Stimulated activated naive CD4-positive, alpha-beta T cell (primary cell): Measurements from ENCODE around the gene LSP1.
"Not testable (repeated sequence)": the region's sequence is repeated elsewhere in the genome, so short reads cannot be mapped to it uniquely, and the experiment has no call there.

ENCODE experiments used
- DNase-seq, 6 experiments: peaks; one replicate each; lab custom pipeline; 2025; lab: John Stamatoyannopoulos, UW

Gene LSP1, protein sequence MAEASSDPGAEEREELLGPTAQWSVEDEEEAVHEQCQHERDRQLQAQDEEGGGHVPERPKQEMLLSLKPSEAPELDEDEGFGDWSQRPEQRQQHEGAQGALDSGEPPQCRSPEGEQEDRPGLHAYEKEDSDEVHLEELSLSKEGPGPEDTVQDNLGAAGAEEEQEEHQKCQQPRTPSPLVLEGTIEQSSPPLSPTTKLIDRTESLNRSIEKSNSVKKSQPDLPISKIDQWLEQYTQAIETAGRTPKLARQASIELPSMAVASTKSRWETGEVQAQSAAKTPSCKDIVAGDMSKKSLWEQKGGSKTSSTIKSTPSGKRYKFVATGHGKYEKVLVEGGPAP

DNA sequence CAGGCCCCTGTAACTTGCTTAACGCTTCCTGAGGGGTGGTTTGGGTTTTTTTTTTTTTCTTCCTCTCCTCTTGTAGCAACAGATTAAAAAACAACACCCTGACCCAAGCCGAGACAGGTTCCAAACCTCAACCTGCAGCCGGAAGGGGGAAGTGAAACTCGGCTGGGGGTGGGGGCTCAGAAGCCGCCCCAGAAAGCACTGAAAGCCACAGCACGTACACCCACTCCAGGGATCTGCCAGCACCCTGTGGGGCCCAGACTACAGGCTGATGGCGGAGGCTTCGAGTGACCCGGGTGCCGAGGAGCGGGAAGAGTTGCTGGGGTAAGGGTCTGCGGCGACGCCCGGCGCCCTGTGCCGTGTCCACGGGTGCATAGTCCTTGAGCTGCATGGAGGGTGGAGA, at the start of gene LSP1:
Gene LSP1, plus strand, starts transcription at position 208 of the 400 bp plus-strand sequence. Its CDS starts 61 bp downstream, at position 269.
- DNase-seq, result peak; percentile 40 to 86 (median 68)

DNA sequence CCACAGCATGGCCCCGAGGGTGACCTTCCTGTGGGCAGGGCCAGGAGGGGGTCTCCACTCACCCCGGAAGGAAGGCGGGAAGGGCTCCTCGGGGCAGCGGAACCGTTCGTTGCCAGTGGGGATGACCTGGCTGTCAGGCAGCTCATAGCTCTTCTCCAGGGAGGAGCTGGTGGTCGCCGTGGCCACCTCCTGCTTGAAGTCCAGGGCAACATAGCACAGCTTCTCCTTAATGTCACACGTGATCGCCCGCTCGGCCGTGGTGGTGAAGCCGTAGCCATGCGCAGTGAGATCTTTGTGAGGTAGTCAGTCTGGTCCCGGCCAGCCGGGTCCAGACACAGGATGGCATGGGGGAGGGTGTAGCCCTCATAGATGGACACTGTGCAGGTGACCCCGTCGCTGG, 49.6 kb upstream of the LSP1 start:
- no peak for DNase-seq

DNA sequence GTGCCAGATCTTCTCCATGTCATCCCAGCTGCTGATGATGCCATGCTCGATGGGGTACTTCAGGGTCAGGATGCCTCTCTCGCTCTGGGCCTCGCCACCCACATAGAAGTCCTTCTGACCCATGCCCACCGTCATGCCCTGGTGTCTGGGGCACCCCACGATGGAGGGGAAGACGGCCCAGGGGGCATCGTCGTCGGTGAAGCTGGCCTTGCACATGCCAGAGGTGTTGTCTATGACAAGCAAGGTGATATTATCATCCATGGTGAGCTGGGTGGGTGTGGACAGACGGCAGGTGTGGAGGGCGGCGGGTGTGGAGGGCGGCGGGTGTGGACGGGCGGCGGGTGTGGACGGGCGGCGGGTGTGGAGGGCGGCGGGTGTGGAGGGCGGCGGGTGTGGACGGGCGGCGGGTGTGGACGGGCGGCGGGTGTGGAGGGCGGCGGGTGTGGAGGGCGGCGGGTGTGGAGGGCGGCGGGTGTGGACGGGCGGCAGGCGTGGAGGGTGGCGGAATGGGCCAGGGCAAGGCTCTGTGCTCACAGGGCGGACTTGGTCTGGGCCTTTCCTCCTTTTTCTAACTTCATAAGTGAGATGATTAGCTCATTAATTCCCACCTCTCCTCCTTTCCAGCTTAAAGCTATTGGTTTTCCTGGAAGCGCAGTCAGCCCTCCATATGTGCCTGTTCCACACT, 48.9 kb upstream of the LSP1 start:
- not testable (repeated sequence) for DNase-seq

DNA sequence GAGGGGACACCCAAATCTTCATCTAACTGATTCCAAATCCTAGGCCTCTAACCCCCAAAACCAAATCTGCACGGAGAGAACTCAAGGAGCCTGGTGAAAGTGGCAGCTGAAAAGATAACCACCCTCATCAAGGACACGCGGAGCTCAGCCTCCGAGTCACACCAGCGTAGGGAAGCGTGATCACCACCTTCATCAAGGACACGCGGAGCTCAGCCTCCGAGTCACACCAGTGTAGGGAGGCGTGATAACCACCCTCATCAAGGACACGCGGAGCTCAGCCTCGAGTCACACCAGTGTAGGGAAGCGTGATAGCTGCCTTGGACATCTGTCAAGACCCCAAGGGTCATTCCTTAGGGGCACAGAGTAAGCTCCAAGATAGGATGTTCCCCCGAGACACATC, 47.4 kb upstream of the LSP1 start:
- no peak for DNase-seq

DNA sequence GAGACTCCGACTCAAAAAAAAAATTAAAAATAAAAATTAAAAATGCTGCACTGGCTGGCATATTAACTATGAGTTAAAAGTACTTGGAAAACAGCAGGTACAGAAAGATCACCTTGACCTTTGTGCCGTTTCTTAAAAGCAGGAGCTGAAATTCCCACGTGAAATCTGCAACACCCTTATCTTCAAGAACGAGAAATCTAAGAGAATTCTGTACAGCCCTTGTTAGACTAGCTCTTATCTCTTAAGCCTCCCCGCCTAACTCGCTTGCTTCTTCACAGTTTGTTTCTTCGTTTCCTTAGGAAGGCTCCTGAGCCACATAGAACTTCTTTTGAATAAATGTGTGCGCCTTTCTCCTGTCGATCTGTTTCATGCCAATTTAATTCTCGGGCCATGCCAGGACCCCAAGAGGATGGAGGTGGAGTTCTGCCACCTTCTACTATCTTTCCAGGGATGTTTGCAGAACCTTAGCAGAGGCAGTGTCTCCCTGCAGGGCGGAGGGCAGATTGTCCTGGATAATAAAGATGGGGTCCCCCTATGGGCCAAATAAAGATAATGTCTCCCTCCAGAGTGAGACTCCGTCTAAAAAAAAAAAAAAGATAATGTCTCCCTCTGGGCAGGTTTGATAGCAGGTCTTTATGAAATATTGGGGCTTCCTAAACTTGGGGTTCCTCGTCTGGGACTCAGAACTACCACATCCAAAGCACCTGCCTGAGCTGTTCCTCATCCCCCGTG, 45.5 kb upstream of the LSP1 start:
- no peak for DNase-seq

DNA sequence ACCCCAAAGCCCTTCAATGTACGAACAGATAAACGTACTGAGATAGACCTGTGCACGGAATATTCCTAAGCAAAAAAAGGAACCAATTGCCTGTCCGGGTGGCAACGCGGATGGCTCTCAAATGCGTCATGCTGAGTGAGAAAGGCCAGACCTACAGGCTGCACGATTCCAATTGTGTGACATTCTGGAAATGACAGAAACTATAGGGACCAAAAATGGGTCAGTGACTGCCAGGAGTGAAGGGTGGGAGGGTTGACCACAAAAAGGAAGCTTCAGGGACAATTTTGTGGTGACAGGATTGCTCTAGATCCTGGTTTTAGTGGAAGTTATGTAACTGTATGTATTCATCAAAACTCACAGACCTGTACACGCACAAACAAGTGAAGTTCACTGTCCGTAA, 42.1 kb upstream of the LSP1 start:
- no peak for DNase-seq

DNA sequence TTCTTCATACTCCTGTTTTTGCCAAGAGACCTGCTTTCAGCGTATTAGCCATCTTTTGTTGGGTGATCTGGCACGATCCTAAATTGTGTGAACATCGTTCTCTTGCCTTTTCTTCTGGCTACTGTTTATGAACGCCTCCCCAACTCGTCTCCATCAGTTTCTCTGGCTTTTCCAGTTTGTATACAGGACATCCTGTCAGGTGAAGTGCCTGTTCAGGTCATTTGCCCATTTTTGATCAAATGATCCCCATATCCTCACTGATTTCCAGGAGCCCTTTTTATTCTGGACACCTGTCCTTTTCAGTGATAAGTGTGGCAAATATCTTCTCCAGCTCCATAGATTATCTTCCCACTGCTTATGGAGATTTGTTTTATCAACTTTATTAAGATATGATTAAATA, 40.6 kb upstream of the LSP1 start:
- no peak for DNase-seq

DNA sequence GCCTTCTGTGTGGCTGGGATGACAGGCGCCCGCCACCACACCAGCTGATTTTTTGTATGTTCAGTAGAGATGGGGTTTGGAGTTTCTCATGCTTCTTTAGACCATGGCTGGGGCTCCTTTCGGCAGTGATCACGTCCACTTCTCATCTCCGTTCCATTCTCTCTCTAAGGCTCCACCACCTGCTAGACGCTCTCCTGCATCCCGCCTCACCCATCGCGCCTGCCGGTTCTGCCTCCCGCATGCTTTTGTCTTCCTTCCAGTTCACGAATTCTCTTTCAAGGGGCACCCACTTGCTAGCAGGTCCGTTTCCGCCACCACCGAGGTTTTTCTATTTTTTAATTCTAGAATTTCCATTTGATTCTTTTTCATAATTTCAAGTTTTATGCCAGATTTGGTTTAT, 40.1 kb upstream of the LSP1 start:
- DNase-seq, result no peak

DNA sequence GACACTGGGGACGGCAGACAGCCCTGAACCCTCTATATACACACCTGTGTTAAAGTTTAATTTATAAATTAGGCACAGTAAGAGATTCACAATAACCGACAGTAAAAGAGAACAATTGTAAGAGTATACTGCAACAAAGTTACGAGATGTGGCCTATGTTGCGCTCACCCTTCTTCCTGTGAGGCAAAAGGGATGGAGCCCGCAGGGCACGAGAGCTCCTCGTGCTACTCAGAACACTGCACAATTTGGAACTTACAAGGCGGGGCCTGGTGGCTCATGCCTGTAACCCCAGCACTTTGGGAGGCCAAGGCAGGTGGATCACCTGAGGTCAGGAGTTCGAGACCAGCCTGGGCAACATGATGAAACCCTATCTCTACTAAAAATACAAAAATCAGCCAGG, 39.5 kb upstream of the LSP1 start:
- DNase-seq, result not testable (repeated sequence)

DNA sequence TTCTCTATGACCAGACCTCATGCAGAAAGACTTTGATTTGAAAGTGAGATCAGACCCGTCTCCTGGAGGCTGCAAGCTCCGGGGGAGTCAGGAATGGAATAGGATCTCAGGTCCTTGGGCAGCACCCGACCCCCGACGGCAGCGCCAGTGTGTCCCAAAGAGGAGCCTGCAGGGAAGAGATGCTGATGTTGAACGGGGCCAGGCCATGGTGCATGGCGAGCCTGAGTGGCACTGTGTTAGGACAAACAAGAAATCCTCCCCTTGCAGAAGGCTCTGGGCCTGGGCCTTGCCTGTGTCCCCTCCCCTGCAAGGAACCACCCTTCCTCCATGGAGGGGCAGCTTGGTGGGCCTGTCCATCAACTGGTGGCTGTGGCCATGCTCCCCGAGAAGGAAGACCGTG, 38.2 kb upstream of the LSP1 start:
- no peak for DNase-seq

DNA sequence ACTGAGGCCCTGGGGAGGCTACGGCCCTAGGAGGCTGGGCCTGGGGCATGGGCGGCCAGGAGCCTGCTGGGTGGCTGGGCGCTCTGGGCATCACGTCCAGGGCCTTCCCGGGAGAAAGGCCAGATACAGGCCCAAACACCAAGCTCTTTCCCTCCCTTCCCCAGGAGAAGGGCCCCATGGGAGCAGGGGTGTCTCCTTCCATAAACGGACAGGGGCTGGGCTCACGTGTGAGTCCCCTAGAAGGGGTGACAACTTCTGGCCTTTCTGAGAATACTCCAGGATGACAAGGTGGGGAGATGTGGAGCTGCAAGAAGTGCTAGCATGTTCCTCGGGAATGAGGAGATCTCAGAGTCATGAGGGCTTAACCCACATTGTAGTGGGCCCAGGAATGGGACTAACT, 37.6 kb upstream of the LSP1 start:
- no peak for DNase-seq

DNA sequence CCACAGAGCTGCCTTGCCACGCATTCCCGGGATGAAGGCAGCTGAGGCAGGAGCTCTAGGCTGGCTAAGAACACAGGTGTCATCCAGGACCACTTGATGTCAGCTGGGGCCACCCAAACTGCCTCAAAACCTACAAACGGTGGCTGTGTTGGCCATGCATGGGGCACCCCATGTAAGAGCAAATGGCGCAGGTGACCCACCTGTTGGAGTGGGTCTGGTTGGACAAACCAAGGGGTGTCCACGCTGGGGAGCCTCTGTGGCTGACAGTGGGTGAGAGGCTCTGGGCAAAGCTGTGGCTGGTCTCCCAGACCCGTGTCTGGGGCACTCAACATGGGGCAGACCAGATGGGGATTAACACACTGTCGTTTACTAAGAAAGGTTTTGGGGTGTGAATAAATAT, 37.1 kb upstream of the LSP1 start:
- DNase-seq, result no peak

DNA sequence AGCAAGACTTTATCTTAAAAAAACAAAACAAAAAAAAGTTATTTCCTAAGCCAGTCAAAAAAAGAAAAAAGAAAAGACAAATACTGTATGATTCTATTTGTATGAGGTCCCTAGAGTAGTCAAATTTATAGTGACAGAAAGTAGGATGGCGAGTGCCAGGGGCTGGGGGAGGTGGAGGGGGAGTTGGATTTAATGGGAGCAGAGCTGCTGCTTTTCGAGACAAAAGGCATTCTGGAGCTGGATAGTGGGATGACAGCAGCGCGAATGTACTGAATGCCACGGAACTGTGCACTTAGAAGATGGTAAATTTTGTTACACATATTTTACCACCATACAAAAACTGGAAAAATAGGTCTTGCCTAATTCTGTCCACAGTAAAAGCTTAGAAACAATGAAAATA, 35.9 kb upstream of the LSP1 start:
- DNase-seq, result no peak

DNA sequence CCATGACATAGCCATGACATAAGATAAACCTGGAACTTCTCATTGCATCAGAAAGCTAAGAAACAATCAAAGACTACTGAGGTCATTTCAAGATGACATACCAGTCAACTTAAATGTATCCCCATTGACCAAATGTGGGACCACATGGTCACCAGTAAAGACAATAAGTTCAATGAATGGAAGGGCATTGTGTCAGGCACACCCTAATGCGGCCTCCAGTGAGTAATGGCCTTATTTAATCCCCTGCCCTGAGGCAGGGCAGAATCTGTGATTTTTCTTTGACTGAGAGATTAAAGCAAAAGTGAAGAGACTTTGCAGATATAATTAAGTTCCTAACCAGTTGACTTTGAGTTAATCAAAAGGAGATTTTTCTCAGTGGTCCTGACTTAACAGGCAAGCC, 35.4 kb upstream of the LSP1 start:
- DNase-seq, result no peak

DNA sequence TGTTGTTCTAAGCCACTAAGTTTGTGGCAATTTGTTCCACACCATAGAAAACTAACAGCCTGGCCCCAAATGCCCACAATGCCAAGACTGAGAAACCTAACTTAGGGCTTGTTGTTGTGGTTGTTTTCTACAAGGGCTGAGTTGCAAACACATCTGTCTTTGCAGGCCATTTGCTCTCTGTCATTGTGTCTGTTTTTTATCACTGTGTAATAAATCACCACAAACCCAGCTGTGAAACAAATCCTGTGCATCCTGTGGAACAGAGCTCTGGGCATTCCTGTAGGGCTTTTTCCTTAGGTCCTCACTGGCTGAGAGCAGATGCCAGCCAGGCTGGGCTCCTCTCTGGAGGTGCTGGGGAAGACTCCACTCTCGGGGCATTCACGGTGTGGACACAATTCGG, 33.8 kb upstream of the LSP1 start:
- DNase-seq, result no peak

DNA sequence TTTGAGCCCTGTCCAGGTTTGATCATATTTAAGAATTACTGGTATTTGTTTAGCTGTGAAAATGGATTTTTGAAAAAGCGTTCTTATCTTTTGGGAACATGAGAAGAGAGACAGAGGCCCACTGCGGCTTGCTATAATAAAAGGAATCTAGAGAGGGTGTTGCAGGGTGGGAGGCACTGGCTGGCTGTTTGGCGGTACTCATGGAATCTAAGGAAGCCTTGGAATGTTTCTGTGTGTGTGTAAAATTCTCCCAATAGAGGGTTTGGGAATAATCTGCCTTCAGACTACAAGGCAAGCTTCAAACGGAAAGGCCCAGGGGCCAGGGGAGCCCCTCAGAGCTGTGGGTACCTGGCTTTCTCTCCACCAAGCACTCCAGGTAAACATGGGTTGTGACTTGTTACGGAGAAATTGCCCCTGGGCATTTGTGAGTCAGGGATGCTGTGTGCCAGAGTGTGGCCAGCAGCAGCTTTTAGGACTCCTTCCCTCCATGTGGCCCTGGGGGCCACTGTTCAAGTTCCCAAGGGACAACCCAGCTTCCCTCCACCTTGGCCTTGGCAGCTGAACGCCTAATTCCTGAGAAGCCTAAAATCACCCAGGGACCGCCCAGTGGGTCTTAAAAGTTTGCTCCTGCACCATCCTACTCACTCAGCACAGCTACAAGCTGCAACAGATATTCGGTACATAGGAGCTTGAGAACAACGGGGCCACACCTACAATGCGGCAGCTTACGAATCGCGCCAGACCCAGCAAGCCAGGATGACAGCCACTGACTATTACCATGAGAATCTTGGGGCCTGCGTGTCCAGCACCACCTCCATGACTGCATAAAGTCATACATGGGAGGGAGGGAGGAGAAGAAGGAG, 32.2 kb upstream of the LSP1 start:
- DNase-seq, result no peak

DNA sequence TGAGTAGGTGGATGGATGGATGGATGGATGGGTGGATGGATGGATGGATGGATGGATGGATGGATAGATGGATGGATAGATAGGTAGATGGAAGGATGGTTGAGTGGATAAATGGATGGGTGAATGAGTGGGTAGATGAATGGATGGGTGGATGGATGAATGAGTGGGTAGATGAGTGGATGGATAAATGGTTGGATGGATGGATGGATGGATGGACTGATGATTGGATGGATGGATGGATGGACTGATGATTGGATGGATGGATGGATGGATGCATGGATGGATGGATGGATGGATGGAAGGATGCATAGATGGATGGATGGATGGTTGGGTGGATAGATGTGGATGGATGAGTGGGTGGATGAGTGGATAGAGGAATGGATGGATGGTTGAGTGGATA, 31.3 kb upstream of the LSP1 start:
- no peak for DNase-seq

DNA sequence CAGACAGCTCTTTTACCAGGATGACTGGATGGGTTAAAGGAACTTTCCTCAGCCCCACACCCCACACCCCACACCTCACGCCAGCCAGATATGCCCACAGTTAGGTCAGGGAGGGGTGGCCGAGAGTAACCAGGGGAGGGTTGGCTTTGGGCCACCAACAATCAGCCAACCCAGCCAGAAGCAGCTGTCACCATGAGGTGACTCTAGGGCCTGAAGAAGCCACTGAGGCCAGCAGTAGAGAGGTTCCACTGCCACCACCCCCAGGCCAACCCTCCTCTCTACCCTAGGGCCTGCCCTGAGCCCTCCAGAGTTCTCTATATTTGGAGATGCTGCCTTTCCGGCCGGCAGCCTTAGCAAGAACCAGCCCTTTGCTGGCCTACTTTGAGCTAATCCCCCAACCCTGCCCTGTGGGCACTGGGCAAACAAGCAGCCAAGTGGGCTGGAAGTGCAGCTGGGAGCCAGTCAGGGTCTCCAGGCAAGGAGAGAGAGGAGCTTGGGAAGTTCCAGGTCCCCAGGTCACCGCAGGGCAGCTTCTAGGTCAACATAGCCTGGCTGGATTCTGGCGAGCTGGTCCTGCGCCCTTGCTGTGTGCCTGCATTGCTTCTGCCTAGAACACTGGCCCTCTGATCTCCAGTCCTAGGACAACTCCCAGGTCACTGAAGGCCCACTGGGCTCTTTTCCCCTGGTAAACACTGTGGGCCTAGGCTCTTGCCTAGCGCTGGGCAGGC, 30.1 kb upstream of the LSP1 start:
- DNase-seq, result no peak

DNA sequence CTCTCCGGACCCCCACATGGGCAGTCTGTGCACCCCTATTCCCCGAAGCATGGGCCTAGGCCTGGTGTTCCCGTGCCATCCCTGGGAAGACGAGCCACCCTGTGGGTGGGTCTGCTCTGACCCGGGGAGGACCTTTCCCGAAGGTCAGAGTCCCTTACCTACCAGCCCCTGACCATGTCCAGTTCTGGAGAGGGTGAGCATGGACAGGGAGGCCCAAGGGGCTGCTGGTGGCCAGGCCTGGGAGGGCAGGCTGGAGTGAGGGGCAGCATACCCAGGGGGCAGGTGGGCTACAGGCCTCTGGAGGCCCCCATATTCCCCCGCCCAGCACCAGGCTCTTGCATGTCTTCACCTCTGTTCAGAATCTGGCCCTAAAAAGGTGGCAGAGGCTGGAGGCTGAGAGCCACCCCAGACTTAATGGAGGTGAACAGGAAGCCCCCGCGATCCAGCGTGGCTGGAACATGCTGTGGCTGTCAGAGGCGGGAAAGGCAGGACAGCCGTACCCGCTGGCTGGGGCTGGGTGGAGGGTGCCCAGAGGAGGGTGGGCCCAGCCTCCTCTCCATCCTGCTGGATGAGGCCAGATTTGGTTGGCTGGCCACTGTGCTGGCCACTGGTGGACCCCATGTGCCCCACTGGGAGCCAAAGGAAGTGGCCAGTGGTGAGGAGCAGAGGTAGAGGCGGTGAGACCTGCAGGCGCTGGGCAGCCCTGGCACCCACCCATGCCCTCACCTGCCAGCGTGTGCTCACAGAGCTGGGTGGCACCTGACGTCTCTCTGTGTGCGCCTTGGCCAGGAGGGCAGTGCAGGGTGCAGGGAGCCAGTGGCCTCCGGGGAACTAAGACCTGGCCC, 29.3 kb upstream of the LSP1 start:
- DNase-seq, result no peak

DNA sequence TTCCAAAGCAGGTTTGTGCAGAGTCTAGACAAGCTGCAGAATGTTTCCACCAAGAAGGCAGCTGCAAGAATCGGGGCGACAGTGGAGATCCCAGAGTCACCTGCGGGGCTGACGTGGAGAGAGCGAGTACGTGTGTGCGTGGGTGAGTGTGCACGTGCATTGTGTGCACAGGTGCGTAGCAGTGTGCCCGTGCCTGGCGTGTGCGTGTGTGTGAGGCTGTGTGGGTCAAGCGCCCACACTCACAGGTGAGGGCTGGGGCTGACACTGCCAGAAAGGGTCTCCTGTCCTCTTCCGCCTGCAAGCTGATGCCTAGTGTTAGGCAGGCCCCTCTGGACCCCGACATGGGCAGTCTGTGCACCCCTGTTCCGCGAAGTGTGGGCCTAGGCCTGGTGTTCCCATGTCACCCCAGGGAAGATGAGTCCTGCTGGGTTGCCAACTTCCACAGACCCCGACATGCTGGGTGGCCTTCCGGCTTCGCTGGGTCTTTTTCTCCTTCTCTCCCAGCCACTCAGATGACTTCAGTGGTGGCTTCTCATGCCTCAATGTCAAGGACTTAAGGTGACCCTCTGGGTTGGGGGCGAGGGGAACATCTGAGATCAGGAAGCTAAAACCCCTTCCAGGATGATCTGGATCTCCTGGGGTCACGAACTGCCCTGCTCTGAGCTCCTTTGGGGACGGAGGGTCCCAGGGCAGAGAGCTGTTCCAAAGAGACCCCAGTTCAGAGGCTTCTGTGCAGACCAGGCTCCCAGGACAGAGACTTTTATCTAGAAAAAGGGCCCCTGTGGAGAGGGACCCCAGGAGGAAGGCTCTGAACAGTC, 28.5 kb upstream of the LSP1 start:
- no peak for DNase-seq
